HUDEP-2 (cell line): ENCODE results near the gene THADA.
"Not testable (repeated sequence)": the region's sequence is repeated elsewhere in the genome, so short reads cannot be mapped to it uniquely, and the experiment has no call there.

Experiments
- DNase-seq, 76 experiments: peaks; one replicate each; lab custom pipeline; 2025; ENCODE audit not compliant: unreplicated experiment in 76 of 76; lab: John Stamatoyannopoulos, UW

Gene THADA

DNA sequence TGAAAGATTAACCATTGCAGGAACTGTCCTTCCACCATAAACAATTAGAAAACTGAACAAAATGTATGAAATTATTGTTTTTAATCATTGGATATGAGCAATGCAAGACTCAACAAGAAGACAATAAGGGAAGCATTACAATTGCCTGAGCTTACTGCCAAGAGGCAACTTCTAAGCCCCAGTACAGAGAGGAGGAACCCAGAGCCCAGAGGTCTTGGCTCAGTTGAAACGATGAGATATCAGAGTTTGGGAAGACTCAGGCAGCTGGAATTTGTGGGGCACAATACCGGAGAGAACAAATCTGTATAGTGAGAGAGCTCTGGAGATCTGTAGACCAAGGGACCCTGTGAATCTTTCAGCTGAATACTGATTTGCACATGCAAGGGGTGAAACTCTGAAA is 288.8 kb downstream of the THADA start:
- DNase-seq, result no peak

DNA sequence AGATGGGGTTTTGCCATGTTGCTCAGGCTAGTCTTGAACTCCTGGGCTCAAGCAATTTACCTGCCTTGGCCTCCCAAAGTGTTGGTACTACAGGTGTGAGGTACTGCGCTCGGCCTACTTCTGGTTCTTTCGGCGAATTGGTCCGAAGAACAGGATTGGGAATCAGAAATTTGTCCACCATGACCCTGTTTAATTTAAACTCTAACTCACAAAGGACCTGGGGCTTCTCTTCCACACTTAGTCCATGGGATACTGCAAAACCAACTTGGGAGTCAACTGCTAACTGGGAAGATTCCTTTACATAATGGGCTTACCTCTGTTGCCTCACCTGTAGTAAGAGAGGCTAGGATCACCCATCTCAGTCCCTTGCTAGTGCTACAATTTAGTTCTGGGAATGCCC is 289.6 kb downstream of the THADA start:
- no peak for DNase-seq

DNA sequence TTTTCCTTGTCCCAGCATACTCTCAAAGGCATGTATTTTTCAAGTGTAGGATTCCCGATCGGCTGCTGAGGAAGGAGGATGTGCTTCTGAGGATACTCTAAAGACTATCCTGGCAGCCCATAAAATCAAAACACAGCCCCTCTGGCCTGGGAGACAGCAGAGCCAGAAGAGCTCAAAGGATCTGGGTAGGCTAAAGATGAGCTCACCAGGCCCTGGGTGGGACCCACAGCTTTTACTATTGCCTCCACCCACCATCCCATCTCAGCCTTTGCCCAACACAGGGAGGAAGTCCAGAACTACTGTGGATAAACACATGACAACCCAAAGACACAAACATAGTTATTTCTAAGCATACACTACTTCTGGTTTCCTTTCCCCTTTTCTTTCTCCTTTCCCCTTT is 290.3 kb downstream of the THADA start:
- DNase-seq, result no peak

DNA sequence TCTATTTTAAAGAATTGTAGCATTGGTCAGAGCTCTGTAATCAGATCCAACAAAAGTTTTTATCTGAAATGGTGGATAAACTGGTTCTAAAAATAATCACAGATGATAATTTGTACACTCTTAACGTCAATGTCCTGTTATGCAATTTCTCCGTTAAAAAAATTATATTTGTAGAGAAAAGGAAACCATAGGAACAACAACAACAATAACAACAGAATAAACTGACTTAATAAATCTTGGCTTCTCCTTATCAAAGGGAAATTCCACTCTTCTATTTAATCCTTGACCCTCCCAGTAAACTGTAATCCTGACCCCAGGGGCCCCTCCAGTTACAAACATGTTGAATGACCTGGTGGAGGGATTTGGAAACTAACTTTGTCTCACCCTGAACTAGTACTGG is 290.8 kb downstream of the THADA start:
- no peak for DNase-seq

DNA sequence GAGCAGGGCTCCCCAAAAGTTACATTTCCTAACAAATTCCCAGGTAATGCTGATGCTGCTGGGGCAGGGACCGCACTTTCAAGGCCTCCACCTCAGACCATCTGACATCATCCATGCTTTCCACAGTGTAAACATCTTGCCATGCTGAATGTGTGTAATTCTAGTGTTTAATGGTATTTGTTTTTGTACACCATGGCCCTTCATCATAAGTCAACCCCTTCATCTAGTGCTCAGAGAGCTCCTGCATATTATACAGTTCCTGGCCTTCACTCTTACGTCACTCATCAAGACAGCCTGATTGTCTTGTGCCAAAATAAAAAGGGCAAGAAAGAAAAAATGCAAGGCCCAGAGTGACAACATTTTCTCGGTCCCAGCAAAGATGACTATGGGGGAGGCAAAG is 291.9 kb downstream of the THADA start:
- DNase-seq, result no peak

DNA sequence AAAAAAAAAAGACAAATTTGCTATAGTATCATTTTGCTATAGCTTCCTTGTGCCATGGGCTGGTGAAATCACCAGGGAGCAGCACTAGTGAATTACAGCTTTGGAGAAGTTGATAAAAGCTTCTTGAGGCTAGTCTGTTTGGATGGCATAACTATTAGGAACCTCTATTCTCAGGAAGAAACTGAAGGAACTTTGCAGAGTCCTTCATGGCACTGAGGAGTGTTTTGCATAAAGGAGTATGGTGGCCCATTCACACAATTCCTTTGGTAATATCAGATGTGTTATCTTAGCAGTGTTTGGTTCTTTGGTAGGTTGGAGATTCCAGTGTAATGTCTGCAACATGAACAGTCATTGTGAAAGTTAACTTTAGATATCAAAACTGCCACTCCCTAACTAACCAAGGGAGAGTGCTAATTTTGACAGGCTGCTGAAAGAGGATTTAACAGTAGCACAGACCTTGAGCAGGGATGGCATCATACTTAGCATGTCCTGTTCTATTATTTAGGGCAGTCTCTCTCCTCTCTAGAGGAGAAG is 292.8 kb downstream of the THADA start:
- peak in 2 of 76 experiments; percentile 7 to 32 for DNase-seq

DNA sequence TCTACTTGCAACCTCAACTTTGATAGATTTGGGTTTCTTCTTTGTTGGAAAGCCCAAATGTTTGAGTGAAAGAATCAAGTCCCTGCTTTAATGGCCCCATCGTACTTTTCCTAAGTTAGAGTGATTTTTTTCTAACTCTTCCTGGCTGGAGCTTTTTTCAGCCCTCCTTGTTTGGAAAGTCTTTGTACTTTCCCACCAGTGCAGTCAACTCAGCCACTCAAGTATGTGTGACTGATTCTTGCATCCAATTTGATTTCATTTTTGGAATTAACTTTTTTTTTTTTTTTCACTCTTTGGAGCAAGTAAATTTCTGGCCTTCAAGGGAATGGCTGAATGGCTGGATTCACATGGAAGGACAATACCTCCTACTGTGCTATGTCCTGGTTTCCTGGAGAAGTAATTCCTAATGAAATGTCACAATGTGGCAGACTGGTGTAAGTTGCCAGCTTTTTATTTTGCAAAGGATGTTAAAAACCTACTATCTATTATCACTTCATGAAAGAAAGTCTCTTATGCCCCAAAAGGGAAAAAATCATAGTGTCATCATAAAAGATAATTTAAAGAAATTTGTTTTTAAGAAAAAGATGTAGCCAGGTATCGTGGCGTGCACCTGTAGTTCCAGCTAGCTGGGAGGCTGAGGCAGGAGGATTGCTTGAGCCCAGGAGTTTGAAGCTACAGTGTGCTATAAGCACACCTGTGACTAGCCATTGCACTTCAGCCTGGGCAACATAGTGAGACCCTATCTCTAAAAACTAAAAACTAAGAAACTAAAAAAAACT is 293.5 kb downstream of the THADA start:
- no peak for DNase-seq

DNA sequence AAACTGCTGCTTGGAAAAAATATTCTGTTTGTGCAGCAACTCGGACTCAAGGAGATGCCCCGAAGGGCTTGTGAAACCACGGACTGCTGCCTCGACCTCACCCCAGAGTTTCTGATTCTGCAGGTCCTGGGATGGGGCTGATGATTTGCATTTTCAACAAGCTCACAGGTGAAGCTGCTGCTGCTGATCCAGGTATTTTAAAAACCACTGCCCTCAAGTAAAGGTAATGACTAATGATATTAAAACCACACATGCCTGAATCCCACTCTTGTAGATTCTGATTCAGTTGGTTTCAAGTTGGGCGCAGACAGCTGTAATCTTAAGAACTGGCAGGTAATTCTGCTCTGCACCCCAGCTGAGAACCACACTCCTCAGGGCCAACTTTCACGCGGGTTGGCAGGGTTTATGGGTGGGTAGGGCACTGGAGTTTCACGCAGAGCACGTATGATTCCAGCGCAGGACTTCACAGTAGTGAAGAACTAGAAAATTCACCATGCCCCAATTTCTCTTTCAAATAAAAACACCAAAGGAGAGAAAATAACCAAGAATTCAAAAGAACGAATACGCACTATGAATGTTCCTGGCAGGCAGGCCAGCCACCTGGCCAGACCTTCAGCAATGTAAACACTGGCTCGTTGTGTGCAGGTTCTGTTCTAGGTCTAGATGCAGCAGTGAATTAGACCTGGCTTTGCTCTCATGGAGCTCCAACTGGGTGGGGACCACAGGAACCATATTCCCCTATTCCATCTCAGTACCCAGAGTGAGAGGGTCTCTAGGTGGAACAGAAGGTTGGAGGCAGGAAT is 294.9 kb downstream of the THADA start:
- no peak for DNase-seq

DNA sequence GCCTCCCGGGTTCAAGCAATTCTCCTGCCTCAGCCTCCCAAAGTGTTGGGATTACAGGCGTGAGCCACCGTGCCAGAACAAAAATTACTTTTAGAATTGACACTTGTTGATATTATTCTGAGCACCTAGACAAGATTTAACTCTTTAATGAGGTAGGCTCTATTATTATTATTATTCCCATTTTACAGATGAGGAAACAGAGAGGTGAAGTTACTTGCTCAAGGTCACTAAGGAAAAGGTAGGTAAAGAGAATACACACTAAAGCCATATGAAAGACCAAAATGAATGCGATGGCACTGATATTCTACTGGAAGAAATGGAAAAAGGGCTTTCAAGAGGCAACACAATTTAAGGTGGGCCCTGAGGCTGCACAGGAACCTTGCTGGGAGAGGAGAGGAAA is 295.6 kb downstream of the THADA start:
- no peak for DNase-seq

DNA sequence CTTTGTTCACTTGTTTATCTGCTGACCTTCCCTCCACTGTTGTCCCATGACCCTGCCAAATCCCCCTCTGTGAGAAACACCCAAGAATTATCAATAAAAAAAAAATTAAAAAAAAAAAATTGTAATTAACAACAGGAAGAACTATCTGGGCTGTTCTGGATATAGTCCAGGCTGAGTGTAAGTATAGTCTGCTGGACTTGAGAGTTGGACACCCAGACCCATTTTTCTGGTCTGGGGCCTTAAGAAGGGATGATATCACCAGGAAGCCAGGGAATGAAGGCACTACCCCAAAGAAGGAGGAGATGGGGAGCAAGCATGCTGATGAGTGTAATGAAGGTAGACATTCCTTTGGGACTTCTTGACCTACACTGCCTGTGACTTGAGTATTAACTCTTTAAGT is 297.3 kb downstream of the THADA start:
- no peak for DNase-seq

DNA sequence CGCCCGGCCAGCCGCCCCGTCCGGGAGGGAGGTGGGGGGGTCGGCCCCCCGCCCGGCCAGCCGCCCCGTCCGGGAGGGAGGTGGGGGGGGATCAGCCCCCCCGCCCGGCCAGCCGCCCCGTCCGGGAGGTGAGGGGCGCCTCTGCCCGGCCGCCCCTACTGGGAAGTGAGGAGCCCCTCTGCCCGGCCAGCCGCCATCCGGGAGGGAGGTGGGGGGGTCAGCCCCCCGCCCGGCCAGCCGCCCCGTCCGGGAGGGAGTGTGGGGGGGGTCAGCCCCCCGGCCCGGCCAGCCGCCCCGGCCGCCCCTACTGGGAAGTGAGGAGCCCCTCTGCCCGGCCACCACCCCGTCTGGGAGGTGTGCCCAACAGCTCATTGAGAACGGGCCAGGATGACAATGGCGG is 298.1 kb downstream of the THADA start:
- not testable (repeated sequence) for DNase-seq

DNA sequence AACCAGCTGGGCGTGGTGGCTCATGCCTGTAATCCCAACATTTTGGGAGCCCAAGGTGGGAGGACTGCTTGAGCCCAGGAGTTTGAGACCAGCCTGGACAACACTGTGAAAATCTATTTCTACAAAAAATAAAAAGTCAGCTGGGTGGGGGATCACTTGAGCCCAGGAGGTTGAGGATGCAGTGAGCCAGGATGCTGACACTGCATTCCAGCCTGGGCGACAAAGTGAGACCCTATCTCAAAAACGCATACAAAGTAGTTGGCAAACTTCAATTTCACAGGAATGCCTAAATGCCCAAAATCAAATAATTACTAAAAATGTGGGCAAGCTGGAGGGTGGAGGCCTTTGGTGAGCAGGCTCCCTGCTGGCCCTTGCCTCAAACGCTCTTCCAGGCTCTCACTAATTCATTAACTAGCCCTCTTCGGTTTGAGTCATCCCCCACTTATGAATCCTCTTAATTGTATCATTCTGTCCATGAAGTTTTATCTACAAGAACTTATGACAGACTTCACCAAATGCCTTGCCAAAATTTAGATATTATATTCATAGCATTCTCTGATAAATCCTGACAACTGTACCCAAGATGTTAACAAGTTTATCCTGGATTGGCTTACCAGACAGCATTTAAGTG is 300.8 kb downstream of the THADA start:
- DNase-seq, result no peak

DNA sequence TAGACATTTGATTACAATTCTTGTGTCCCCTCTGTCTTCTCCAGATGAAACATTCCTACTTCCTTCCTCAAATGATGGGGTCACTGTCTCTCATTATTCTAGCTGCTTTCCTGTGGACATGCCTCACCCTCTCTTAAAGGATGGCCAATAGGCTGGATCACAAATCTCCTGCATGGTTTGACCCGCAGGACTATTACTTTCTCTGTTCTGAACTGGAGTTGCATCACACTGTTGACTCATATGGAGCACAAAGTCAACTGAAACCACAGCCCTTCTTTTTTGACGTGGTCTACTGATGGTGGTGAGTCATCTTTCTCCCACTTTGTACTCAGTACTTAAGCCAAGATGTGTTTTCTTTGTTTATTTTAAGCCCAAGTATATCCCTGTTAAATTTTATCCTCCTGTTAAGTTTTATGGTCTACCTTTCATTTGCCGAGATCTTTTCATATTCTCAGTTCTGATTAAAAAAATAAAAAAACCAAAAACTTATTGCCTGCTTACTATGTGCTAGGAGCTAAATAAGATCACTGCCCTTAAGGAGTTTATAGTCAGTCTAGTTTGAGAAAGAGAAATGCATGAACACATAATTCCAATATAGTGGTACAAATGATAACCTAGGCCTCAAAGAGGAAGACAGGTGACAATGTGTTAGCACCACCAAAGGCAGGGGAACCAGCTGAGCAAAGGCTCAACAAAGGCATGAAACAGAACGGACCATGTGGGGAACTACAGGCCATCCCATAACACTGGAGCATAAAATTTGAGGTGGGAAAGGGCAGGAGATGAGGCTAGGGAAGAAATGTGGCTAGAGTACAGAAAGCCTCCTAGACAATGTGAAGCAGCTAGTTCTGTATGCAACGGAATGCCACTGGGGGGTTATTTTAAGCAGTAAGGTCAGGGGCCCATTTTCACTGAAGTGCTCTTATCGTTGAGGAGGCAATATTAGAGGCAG is 301.8 kb downstream of the THADA start:
- peak in 28 of 76 experiments; percentile 9 to 62 (median 36) for DNase-seq

DNA sequence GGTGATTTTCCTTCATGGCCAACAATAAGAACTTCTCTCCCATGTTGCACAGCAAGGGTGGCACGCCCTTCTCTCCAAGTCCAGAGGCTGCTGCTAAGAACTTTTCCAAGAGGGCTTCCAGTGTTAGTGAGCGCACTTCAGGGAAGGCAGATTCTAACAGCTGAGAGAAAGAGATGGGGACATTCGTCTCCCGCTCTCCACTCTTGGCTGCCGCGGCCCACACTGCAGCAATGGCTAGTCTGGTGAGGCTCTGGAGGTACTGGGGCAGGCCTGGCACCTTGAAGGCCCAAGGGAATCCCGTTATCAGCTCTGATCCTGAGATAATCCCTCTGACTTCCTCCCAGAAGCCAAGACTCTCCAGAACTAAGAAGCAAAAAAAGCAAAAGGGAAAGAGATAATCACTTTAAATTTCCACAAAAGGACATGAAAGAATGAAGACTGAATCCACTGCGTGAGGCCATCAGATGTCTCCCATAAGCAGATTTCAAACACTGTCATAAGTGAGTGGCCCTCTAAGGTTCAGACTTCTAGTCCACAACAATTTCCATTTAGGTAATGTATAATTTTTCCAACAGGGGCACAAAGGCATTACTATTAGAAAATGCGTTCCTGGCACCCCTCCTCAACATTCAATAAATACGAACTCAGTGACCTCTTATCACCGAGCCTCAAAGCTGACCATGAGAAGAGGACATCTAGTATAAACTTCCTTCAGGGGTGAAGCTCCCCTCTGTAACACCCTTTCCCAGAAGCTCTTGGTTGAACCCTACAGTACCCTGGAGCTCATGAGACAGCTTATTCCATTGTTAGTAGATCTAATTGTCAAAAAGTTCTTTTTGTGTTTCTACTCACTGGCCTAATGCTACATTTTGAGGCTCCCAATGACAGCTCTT is 302.7 kb downstream of the THADA start:
- no peak for DNase-seq

DNA sequence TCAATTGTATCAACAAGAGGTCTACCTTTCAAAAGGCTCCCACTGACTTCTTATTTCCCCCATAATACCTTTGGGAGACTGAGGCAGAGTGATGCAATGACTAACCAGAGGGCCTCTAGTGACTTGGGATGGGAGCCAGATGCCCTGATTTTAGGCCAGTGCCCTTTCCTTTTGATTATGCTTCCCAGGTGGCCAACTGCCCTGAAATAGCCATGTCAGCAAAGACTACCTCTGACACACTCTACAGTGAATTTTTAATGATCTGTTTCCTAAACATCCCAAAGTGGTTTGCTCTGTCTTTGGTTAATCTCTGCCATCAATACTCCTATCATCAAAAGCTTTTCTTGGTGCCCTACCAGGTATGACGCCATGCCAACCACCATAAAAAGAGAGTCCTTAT is 303.5 kb downstream of the THADA start:
- DNase-seq, result no peak

DNA sequence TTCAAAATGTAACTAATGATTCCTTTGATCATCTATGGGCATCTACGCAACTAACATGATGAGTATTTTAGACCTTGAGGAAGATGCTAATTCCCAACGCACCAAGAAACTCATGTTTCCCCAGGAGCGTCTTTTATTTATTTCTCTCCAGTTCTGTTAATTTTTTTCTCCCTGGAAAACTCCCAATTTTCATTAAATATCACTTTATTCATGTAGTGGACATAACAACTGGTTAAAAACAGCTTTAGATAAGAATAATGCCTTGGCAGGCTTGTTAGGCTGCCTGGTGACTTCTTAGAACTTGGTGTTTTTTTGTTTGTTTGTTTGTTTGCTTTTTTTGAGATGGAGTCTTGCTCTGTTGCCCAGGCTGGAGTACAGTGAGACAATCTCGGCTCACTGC is 306.5 kb downstream of the THADA start:
- no peak for DNase-seq

DNA sequence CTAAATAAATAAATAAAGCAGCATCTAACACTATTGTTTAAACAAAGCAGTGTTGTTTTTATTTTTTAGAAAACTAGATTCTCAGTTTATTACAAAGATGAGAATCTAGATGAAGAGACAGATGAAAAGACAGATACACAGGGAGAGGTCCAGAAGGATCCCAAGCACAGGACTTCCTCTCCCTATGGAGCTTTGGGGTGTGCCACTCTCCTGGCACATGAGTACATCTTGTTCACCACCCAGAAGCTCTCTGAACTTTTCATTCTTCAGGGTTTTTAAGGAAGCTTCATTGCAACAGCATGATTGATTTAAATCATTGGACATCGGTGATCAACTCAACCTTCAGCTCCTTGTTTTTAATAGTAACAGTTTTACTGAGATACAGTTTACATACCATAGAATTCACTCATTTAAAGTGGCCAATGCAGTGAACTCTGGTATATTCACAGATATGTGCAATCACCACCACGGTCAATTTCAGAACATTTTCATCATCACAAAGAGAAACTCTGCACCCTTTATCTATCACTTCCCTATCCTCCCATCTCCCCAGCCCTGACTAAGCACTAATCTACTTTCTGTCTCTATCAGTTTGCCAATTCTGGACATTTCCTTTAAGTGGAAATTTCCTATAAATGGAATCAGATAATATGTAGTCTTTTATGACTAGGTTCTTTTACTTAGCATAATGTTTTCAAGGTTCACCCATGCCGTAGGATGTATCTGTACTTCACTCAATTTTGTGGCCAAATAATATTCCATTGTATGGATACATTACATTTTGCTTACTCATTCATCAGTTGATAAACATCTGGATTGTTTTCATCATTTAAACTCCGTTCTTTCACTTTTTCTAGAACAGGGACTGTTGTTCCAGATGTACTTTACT is 307.2 kb downstream of the THADA start:
- DNase-seq, result peak in 4 of 76 experiments; percentile 7 to 17 (median 9)

DNA sequence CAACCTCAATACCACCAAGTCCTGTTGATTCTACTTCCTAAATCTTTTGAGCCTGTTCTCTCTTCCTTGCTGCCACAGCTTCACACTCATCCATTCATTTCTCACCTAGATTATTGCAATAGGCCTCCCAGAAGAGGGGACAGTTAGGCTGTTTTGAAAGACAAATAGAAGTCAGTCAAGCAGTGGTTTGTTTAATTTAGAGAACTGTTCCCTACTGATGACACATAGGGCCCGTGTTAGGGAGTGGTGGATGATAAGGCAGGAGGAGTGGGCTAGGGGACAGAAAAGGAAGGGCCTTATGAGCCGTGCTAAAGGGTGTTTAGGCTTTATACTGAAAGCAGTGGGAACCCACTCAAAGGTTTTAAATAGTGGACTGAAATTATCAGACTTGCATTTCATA is 309.9 kb downstream of the THADA start:
- peak in 3 of 76 experiments; percentile 3 to 23 (median 4) for DNase-seq
